Cardiac fibroblast (primary cell): ENCODE data around the gene WIPF1.

Experiments used
- DNase-seq, 2 donors: peaks; one replicate each; pipeline versions ENCODE4 v3.0.0 to v3.0.0-alpha.2; 2010; ENCODE audit warnings: low read depth in 2 of 2
- H3K4me3 ChIP-seq, 2 donors: replicated peaks in 1 of 2; 1 replicate in 1 of 2; 2 replicates in 1 of 2; pipeline ENCODE4 v1.5.1; 2011; ENCODE audit warnings: low read depth in 2 of 2, low read length in 2 of 2, mild to moderate bottlenecking in 2 of 2, moderate library complexity in 1 of 2
- TF ChIP-seq, protein P1 (sequence below): IDR thresholded peaks from one replicate; pipeline ENCODE4 v1.5.1; 2011; ENCODE audit warnings: low read depth, mild to moderate bottlenecking, low read length, inconsistent platforms

WIPF1 gene

DNA sequence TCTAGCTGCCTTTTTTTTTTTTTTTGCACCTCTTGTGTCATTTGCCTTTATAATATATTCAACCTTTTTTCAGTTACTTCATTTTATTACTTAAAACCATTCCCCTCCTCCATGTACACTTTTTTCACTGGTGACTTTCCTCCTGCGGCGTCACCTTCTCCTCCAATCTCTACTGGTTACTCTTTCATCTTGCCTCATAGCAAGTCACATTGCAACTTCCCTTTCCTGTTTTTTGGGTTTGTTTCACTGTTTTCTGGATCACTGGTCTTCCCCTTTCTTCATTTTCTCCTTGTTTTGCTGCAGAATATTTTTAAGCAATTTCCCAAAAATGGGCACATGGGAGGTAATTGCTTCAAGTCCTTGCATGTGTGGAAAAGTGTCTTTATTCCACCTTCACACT, 73.1 kb downstream of the WIPF1 start:
- no peak overlapping the region for H3K4me3 ChIP-seq
- DNase-seq, result no peak
- TF ChIP-seq, protein P1, sequence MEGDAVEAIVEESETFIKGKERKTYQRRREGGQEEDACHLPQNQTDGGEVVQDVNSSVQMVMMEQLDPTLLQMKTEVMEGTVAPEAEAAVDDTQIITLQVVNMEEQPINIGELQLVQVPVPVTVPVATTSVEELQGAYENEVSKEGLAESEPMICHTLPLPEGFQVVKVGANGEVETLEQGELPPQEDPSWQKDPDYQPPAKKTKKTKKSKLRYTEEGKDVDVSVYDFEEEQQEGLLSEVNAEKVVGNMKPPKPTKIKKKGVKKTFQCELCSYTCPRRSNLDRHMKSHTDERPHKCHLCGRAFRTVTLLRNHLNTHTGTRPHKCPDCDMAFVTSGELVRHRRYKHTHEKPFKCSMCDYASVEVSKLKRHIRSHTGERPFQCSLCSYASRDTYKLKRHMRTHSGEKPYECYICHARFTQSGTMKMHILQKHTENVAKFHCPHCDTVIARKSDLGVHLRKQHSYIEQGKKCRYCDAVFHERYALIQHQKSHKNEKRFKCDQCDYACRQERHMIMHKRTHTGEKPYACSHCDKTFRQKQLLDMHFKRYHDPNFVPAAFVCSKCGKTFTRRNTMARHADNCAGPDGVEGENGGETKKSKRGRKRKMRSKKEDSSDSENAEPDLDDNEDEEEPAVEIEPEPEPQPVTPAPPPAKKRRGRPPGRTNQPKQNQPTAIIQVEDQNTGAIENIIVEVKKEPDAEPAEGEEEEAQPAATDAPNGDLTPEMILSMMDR, result no peak

DNA sequence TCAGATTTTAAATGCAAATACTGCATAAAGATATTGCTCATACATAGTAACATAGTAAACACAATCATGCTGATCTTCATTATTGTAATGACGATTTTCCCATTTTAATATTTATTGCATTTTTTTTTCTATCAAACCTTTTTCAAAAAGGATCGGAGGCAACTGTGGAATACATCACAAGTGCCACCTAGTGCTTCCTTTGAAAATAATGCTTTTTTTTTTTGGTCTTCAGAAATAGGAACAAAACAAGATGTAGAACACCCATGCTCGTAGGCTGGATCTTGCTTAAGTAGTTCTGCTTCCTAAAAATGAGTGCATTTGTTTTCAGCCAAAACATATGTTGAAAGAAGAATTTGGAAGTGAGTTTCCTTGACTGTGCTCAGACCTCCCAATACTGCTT, 75.1 kb downstream of the WIPF1 start:
- H3K4me3 ChIP-seq, result no peak overlapping the region
- DNase-seq, result peak; percentile 25 to 26
- TF ChIP-seq, protein P1, result peak; percentile 16

DNA sequence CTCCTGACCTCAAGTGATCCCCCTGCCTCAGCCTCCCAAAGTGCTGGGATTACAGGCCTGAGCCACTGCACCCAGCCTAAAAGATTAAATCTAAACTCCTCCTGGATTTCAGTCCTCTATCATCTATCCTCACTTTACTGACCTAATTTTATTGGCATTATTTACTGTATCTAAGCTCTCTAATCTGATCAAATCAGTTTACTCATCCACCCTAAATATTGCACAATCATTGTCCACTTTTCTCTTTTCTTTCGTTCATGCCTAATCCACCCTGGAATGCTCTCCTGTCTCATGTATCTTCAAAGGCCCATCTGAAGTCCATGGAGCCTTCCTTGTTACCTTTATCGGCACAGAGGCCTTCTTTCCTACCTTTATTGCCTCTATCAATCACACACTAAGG, 79.2 kb downstream of the WIPF1 start:
- TF ChIP-seq, protein P1, result no peak
- no peak for DNase-seq
- no peak overlapping the region for H3K4me3 ChIP-seq

DNA sequence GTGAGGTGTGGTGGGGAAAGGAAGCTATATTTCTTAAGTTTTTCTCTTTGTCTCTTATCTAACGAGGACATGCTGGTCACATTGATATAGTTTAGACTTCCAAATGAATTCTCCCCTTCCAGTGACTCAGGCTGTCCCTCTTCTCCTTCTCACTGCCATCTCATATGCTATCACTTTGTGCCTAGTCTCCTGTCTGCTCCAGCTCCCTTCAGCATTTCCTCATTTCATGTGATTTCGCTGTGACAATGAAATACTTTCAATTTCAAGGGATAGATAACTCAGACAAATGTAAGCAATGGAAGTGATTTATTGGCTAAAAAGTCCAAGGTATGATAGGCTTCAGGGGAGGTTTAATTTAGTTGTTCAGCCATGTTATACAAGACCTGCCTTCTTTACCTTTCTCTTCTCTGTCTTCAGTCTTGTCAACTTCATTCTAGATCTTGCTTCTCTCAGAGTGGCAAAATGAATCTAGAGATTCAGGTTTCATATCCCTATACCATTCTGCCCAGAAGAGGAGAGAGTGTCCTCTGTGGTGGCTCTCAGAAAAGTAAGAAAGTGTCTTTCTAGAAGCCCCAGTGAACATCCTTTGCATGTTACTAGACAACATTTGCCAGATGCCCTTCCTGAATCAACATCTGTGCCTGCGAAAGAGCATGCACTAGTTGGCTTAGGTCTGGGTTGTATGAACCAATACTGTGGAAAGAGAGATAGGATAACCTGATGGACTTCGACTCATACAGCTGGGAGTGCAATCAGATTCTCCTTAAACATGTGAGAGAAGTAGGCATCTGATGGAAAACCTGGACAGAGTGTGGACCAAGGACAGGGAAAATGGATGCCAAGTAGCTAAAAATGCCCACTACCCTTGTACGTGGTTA, 80.9 kb downstream of the WIPF1 start:
- TF ChIP-seq, protein P1, result no peak
- no peak for DNase-seq
- H3K4me3 ChIP-seq, result no peak overlapping the region

DNA sequence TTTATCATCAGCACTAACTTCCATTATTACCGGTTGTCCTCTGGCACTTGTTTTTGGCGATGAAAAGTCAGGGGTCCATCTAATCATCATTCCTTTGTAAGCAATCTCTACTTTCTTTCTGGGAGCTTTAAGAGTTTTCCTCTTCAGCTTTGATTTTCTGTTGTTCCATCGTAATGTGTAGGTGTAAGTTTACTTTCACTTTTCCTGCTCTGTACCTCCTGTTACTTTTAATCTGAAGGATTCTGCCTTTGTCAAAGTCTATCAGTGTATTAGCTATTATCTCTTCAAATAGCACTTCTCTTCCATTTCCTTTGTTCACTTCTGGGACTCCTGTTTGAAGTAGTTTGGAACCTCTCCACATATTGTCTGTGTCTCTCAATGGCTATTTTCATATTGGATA, 85.3 kb downstream of the WIPF1 start:
- no peak overlapping the region for H3K4me3 ChIP-seq
- DNase-seq, result no peak
- TF ChIP-seq, protein P1, result no peak

DNA sequence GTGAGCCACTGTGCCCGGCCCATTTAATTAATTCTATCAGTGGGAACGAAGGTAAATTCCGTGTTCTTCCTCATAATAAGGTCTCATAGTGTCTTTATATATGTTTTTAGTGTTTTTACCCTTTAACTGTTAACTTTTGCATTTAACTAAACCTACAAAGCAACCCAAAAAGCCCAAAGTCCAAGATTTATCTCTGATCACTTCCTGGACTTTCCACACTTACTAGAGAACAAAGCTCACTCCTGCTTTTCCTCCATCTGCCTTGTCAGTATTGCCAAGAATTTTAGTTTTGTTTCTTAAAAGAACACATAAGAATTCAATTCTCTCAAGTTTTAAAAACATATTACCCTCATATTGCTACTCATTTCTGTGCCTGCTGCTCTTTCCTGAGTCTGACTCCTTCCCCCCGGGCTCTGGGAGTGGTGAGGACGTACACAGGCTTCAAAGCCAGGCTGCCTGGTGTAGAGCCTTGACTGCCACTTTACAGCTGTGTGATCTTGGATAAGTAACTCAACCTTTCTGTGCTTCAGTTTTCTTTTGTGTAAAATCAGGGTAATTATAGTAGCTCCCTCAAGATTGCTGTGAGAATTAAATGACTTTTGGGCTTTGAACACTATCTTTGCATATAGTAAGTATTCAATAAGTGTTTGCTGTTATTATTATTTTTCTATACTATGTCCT, 85.9 kb downstream of the WIPF1 start:
- DNase-seq, result no peak
- H3K4me3 ChIP-seq, result no peak overlapping the region
- TF ChIP-seq, protein P1, result no peak
